Neural progenitor cell (in vitro differentiated cells): Measurements from ENCODE around the gene IGFL4. TPM values are rescaled to one million over a fixed set of nuclear protein-coding genes. Genes with fewer than 3 reads are reported as not detected.

ENCODE experiments used
- DNase-seq: peaks from one replicate; pipeline ENCODE4 v3.0.0-alpha.2; 2016; ENCODE audit warnings: low spot score
- H2AFZ ChIP-seq: fragments of 200-600 bp; sonication (generic); replicated peaks from 2 replicates; pipeline ENCODE4 v1.6.1; 2016; ENCODE audit warnings: antibody characterized with exemption
- H3F3A ChIP-seq: fragments of 200-600 bp; sonication (generic); 2 replicates; pipeline ENCODE4 v1.6.1; 2016; ENCODE audit warnings: antibody characterized with exemption, low read depth
- H3K27ac ChIP-seq: fragments of 200-600 bp; sonication (generic); 2 replicates; pipeline ENCODE4 v1.5.1; 2016; ENCODE audit warnings: mild to moderate bottlenecking
- H3K27me3 ChIP-seq: fragments of 200-600 bp; sonication (generic); 2 replicates; pipeline ENCODE4 v1.6.1; 2016; ENCODE audit warnings: mild to moderate bottlenecking, moderate library complexity
- H3K36me3 ChIP-seq: fragments of 200-600 bp; sonication (generic); 2 replicates; pipeline ENCODE4 v1.5.1; 2016
- H3K4me1 ChIP-seq: fragments of 200-600 bp; sonication (generic); 2 replicates; pipeline ENCODE4 v1.6.1; 2016; ENCODE audit warnings: mixed run types
- H3K4me2 ChIP-seq: fragments of 200-600 bp; sonication (generic); 2 replicates; pipeline ENCODE4 v1.6.1; 2016
- H3K4me3 ChIP-seq: fragments of 200-600 bp; sonication (generic); 2 replicates; pipeline ENCODE4 v1.5.1; 2016
- H3K79me2 ChIP-seq: fragments of 200-600 bp; sonication (generic); 2 replicates; pipeline ENCODE4 v1.6.1; 2016; ENCODE audit warnings: low read depth
- H3K9ac ChIP-seq: fragments of 200-600 bp; sonication (generic); 2 replicates; pipeline ENCODE4 v1.6.1; 2016
- H3K9me3 ChIP-seq: fragments of 200-600 bp; sonication (generic); 2 replicates; pipeline ENCODE4 v1.5.1; 2016; ENCODE audit warnings: low read depth
- H4K20me1 ChIP-seq: fragments of 200-600 bp; sonication (generic); 2 replicates; pipeline ENCODE4 v1.6.1; 2016; ENCODE audit warnings: low read depth
- H3K27ac Mint-ChIP-seq: 3 replicates; pipeline ENCODE4 v1.8.0; 2021; ENCODE audit warnings: mixed read lengths
- H3K27me3 Mint-ChIP-seq: 2 replicates; pipeline ENCODE4 v1.8.0; 2022; ENCODE audit warnings: low read depth, mild to moderate bottlenecking, inconsistent platforms, moderate library complexity, mixed read lengths; ENCODE audit not compliant: insufficient read depth
- H3K36me3 Mint-ChIP-seq: 3 replicates; pipeline ENCODE4 v1.8.0; 2021; ENCODE audit warnings: mixed read lengths
- H3K4me1 Mint-ChIP-seq: 3 replicates; pipeline ENCODE4 v1.8.0; 2021; ENCODE audit warnings: mixed read lengths
- H3K4me3 Mint-ChIP-seq: 3 replicates; pipeline ENCODE4 v1.8.0; 2021; ENCODE audit warnings: mild to moderate bottlenecking, moderate library complexity, mixed read lengths
- H3K9me3 Mint-ChIP-seq: 3 replicates; pipeline ENCODE4 v1.8.0; 2020; ENCODE audit warnings: mixed read lengths
- CTCF ChIP-seq: fragments of 200-600 bp; sonication (generic); IDR thresholded peaks from 2 replicates; pipeline ENCODE4 v1.5.1; 2017; ENCODE audit warnings: antibody characterized with exemption, mild to moderate bottlenecking
- EZH2 ChIP-seq: fragments of 200-600 bp; sonication (generic); IDR thresholded peaks from 2 replicates; pipeline ENCODE4 v1.6.1; 2017; ENCODE audit warnings: antibody characterized with exemption, mild to moderate bottlenecking, moderate library complexity
- EZH2phosphoT487 ChIP-seq: fragments of 200-600 bp; sonication (generic); IDR thresholded peaks from 2 replicates; pipeline ENCODE4 v1.6.1; 2017; ENCODE audit warnings: antibody characterized with exemption
- total RNA-seq: library from RNA; depleted of rRNA; stranded (reverse); fragments of >200 nt; gene quantifications from 2 replicates; pipeline ENCODE4 v1.2.3, GENCODE V29; 2015; ENCODE audit warnings: low replicate concordance

The IGFL4 gene
- total RNA-seq, 1 donor from 2014 or later = 0.21 TPM

GRCh38 chr19:46006411-46006810 is 34.4 kb downstream of the IGFL4 start:
- TF ChIP-seq EZH2phosphoT487 = no peak
- no peak for TF ChIP-seq CTCF
- TF ChIP-seq EZH2 = no peak
- H3K27me3 ChIP-seq = no peaks in the 10 kb centered on the region
- H3K4me2 ChIP-seq = no peak overlapping the region
- H3K9ac ChIP-seq = no peak overlapping the region
- no peak for DNase-seq
- no peaks in the 10 kb centered on the region for H3K9me3 ChIP-seq
- Mint-ChIP-seq H3K27ac (no peak overlapping the region), H3K27me3 (peaks cover 7% of the 10 kb centered on the region), H3K4me3 (no peak overlapping the region), H3K36me3 (peaks cover 5% of the 10 kb centered on the region), H3K4me1 (peaks cover 18% of the 10 kb centered on the region), H3K9me3 (no peaks in the 10 kb centered on the region)
- H2AFZ ChIP-seq = no peak overlapping the region
- H3K4me3 ChIP-seq = no peak overlapping the region
- peaks cover 7% of the 10 kb centered on the region for H3K79me2 ChIP-seq
- no peak overlapping the region for H3K27ac ChIP-seq
- no peaks in the 10 kb centered on the region for H3K36me3 ChIP-seq
- H3K4me1 ChIP-seq = no peaks in the 10 kb centered on the region
- H3F3A ChIP-seq = peaks cover 3% of the 10 kb centered on the region
- peaks cover 9% of the 10 kb centered on the region for H4K20me1 ChIP-seq

GRCh38 chr19:46002678-46003275 is 38.0 kb downstream of the IGFL4 start:
- Mint-ChIP-seq H3K27ac (no peak overlapping the region), H3K9me3 (no peaks in the 10 kb centered on the region), H3K4me3 (no peak overlapping the region), H3K27me3 (peaks cover 15% of the 10 kb centered on the region), H3K36me3 (peaks cover 5% of the 10 kb centered on the region), H3K4me1 (peaks cover 35% of the 10 kb centered on the region)
- no peak overlapping the region for H3K4me3 ChIP-seq
- H3K79me2 ChIP-seq = peaks cover 10% of the 10 kb centered on the region
- no peak overlapping the region for H2AFZ ChIP-seq
- H4K20me1 ChIP-seq = peaks cover 14% of the 10 kb centered on the region
- H3K4me2 ChIP-seq = no peak overlapping the region
- peaks cover 15% of the 10 kb centered on the region for H3F3A ChIP-seq
- H3K9me3 ChIP-seq = no peaks in the 10 kb centered on the region
- H3K27ac ChIP-seq = no peak overlapping the region
- no peak overlapping the region for H3K9ac ChIP-seq
- TF ChIP-seq CTCF (no peak), EZH2phosphoT487 (no peak), EZH2 (no peak)
- H3K36me3 ChIP-seq = no peaks in the 10 kb centered on the region
- peaks cover 7% of the 10 kb centered on the region for H3K27me3 ChIP-seq
- peaks cover 7% of the 10 kb centered on the region for H3K4me1 ChIP-seq
- DNase-seq = no peak

GRCh38 chr19:46000491-46001246 is 40.1 kb downstream of the IGFL4 start:
- Histone ChIP-seq H2AFZ (peak overlapping the region; percentile 7), H3F3A (peaks cover 15% of the 10 kb centered on the region), H3K9ac (no peak overlapping the region), H3K36me3 (no peaks in the 10 kb centered on the region), H3K27me3 (peaks cover 7% of the 10 kb centered on the region), H3K4me2 (peak overlapping the region; percentile 96), H4K20me1 (peaks cover 14% of the 10 kb centered on the region), H3K4me3 (peak overlapping the region; percentile 66), H3K9me3 (no peaks in the 10 kb centered on the region), H3K4me1 (peaks cover 11% of the 10 kb centered on the region), H3K27ac (no peak overlapping the region), H3K79me2 (peaks cover 22% of the 10 kb centered on the region)
- DNase-seq = peak; percentile 79
- peaks cover 32% of the 10 kb centered on the region for H3K4me1 Mint-ChIP-seq
- TF ChIP-seq EZH2 (no peak), CTCF (no peak), EZH2phosphoT487 (no peak)
- H3K27me3 Mint-ChIP-seq = peaks cover 15% of the 10 kb centered on the region
- no peak overlapping the region for H3K27ac Mint-ChIP-seq
- H3K36me3 Mint-ChIP-seq = no peaks in the 10 kb centered on the region
- H3K9me3 Mint-ChIP-seq = no peaks in the 10 kb centered on the region
- peak overlapping the region; percentile 85 for H3K4me3 Mint-ChIP-seq
